GM21390 (cell line): ENCODE data around the gene NELL1.
"Not testable (repeated sequence)": the region's sequence is repeated elsewhere in the genome, so short reads cannot be mapped to it uniquely, and the experiment has no call there.

ENCODE experiments used
- ATAC-seq: cut with Tn5 transposase; IDR thresholded peaks from one replicate; pipeline ENCODE4 v1.9.1; 2021; ENCODE audit not compliant: unreplicated experiment

The NELL1 gene

GRCh38 chr11:21082853-21083252, 413.5 kb downstream of the NELL1 start:
- ATAC-seq = no peak

- ATAC-seq = no peak
Observed at GRCh38 chr11:21088930-21089329, 419.5 kb downstream of the NELL1 start.

GRCh38 chr11:21104641-21105040, 435.3 kb downstream of the NELL1 start:
- ATAC-seq = no peak

GRCh38 chr11:21105196-21105917, 436.0 kb downstream of the NELL1 start:
- ATAC-seq = no peak

DNA sequence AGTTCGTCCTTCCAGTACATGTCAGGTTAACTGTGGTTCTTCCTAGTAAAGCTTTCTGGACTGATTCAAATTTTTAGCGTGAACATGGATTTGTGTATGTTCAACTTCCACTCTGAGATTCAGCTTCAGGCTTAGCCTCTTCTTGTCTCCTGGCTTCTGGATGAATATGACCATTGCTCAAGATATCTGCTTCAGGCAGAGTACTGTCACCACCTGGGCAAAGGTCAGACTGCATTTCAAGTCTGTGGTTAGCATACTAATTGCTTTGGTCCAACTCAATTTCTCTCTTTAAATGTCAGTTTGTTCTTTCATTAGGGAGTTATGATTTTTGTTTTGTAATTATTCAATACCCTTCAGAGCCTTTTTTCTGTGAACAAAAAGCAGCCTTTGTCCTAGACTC, 440.0 kb downstream of the NELL1 start:
- ATAC-seq = no peak

DNA sequence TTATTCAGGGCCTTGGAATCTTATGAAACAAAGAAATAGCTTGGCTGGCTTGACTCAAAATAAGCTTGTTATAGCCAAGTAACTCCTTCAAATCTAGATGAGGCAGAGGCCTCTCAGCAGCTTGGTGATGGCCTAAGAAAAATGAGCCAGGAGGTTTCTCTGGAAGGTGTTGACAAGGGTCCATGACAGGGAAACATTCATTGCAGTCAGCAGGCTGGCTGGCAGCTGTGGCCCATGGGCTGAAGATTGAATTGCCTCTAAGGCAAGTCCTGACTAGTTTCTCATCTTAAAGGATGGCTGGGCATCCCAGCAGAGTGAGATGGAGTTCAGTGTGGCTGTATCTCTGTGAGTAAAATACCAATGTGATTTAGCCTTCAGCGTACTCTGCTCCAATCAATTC, 441.0 kb downstream of the NELL1 start:
- no peak for ATAC-seq

- no peak for ATAC-seq
Observed at GRCh38 chr11:21113876-21114275, 444.5 kb downstream of the NELL1 start.

DNA sequence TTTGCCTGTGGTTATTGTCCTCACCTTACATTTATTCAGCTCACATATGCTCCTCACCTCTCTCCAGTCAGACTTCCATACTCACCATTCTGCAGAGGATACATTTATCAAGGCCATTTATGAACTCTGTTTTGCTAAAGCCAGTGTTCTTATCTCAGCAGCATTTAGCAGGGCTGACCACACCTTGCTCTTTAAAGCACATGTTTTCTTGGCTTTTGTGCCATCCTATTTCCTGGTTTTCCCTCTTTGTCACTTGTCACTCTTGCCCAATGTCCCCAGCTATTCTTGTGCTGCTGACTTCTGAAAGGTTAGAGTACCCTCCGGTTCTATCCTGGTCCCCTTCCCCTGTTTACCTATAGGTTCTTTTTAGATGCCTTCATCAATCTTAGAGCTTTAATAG, 446.6 kb downstream of the NELL1 start:
- ATAC-seq = no peak

DNA sequence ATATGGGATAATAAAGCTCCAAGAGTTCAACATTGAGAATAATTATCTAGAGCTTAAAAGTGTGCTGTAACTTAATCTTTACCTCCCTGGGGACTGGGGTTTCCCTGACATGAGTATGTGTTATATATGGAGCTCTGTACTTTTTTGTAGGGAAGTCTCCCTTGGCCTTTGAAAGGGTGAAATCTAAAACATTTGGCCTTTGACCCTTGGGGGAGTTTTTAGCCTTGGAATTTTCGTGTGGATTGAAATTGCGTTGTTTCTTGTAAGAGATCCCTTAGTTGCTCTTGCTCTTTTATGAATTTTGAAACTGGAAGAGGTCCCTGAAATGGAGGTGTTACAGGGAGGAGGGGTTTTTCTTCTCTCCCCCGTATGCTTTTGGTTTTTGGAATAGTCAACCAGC, 450.0 kb downstream of the NELL1 start:
- ATAC-seq = no peak

- no peak for ATAC-seq
Observed at GRCh38 chr11:21121991-21122390, 452.6 kb downstream of the NELL1 start.

GRCh38 chr11:21122523-21122922, 453.1 kb downstream of the NELL1 start:
- ATAC-seq = no peak

DNA sequence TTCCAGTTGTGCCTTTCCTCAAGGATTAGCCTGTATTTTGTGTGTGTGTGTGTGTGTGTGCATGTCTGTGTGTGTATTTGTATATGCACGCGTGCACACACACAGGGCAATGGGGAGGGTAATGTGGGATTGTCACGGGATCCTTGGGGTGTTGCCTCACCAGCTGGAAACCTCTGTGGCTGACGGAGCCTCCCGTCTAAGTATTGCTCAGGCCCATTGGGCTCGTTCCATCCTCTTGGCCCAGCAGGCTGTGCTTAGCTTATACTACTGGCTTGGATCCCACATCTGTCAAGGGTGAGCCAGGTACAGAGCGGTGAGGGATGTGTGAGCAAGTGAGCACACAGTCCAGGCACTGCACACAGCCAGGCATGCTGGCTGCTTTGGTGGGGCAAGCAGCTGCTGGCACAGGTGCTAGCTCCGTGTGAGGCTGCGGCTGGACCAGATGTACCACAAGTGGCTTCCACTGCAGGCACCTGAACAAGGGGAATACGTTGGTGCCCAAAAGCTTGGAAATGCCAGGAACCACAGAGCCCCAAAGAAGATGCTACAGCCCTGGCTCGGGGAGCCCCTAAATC, 462.8 kb downstream of the NELL1 start:
- ATAC-seq = no peak

DNA sequence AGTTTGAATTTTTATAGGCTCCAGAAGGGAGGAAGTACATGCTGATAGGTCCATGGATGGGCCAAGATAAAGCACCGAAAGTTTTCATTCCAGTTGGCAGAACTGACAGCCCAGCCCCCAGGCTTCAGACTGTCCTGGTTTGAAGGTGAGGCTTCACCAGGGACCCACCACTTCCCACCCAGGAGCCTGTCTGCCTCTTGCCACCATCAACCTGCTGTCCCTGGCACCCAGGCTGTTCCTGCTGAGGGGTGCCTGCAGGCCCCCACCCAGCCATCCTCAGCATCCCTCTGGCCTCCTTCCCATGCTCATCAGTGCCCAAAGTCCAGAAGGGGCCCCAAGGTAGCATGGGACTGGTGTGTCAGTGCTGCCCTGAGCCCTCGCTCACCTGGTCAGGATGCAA, 463.9 kb downstream of the NELL1 start:
- ATAC-seq = no peak

- ATAC-seq = no peak
Observed at GRCh38 chr11:21133722-21134121, 464.3 kb downstream of the NELL1 start.

GRCh38 chr11:21137803-21138202, 468.4 kb downstream of the NELL1 start:
- ATAC-seq = no peak

- ATAC-seq = not testable (repeated sequence)
Observed at GRCh38 chr11:21141557-21141956, 472.2 kb downstream of the NELL1 start.

DNA sequence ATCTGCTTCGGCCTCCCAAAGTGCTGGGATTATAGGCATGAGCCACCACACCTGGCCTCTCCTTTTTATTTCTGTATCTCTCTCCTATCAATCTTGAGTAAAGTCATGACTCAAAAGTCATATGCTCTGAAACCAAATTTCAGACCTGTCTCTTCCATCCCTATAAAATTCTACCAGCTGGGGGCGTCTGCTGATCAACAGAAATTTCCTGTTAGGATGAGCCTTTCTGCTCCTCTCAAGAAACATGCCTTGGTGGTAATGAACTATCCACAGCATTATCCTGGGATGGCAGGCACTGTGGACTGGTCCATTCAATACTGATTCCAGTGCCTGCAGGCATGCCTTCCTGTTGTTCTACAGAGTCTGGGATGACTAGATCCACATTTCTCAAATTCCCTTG, 472.6 kb downstream of the NELL1 start:
- ATAC-seq = no peak

GRCh38 chr11:21144531-21144930, 475.1 kb downstream of the NELL1 start:
- no peak for ATAC-seq

GRCh38 chr11:21148376-21148775, 479.0 kb downstream of the NELL1 start:
- no peak for ATAC-seq

GRCh38 chr11:21160140-21160539, 490.8 kb downstream of the NELL1 start:
- ATAC-seq = no peak

DNA sequence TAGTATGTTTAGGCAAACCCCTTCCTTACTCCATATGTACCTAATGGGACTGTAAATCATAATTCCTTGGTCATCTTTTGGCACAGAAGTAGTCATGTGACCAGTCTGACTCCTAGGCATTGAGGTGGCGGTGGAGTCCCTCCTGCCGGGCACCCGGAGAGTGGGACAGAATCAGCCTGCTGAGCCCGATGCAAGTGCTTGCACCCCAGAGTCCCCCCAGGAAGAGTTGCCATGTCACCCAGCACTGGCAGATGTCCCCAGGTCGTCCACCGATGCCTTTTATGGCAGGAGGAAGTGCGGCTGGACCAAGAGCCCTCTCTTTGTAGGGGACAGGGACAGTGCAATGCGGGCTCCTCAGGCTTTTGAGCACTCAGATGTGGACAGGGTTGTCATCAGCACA, 500.3 kb downstream of the NELL1 start:
- ATAC-seq = no peak

DNA sequence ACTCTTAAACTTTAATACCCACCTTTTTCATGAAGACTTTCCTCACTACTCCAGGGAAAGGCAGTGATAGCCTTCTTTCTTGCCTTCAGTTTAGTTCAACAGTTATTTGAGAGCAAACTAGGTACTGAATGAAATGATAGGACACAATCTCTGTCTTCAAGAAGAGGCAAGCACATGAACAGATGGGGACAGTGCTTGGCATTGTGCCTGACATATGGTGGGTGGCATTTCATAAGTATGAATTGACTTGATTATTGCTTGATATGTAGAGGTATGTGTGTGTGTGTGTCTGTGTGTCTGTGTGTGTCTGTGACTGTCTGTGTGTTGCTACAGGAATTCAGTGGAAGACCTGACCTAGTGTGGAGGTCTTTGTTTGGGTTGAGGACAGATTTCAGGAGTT, 504.1 kb downstream of the NELL1 start:
- ATAC-seq = no peak

- no peak for ATAC-seq
Observed at GRCh38 chr11:21174781-21175180, 505.4 kb downstream of the NELL1 start.
